Ovary (tissue), 9 donors: ENCODE measurements around the gene CCRL2. TPM values are rescaled to one million over a fixed set of nuclear protein-coding genes. Genes with fewer than 3 reads are reported as not detected.

Experiments used
- DNase-seq, 5 donors: peaks; one replicate each; pipeline ENCODE4 v3.0.0-alpha.2; 2019 to 2020
- H3K27ac ChIP-seq, 2 donors: fragments of 200-600 bp; one replicate each; pipeline versions ENCODE4 v1.5.1 to v1.8.0; 2019 to 2022
- H3K27me3 ChIP-seq: fragments of 200-600 bp; one replicate; pipeline ENCODE4 v1.8.0; 2022
- H3K36me3 ChIP-seq: fragments of 200-600 bp; sonication (generic); one replicate; pipeline ENCODE4 v1.5.1; 2019
- H3K4me1 ChIP-seq: one replicate; pipeline ENCODE4 v1.8.1; 2013; ENCODE audit warnings: mild to moderate bottlenecking, moderate library complexity; ENCODE audit not compliant: insufficient read depth
- H3K4me3 ChIP-seq: fragments of 200-600 bp; sonication (generic); one replicate; pipeline ENCODE4 v1.5.1; 2017
- H3K9me3 ChIP-seq, 2 donors: fragments of 200-600 bp in 1 of 2; sonication (generic) in 1 of 2; one replicate each; pipeline versions ENCODE4 v1.5.1 to v1.8.1; 2013 to 2019; ENCODE audit warnings: mild to moderate bottlenecking in 1 of 2, moderate library complexity in 1 of 2
- EP300 ChIP-seq: sonication (generic); formaldehyde crosslinking; IDR thresholded peaks from one replicate; pipeline ENCODE4 v1.6.1; 2017; ENCODE audit warnings: antibody characterized with exemption
- POLR2A ChIP-seq: fragments of 450-650 bp; IDR thresholded peaks from one replicate; pipeline ENCODE4 v1.6.1; 2017; ENCODE audit warnings: antibody characterized with exemption, mild to moderate bottlenecking, moderate library complexity
- WGBS, 3 donors: extraction: QIAGEN DNeasy Blood & Tissue Kit in 1 of 3; methylation state at CpG; one replicate each; pipeline versions ENCODE4 v1.1.5 to v1.1.7; 2013 to 2017; 5-methylcytosine and 5-hydroxymethylcytosine counted together
- intact Hi-C, 4 donors: fragments of 100-400 bp; cut with DNase I; formaldehyde crosslinking; loops; one replicate each; pipeline versions ENCODE4 v1.11.0 to v1.15.1; 2022 to 2023
- polyA plus RNA-seq, 2 donors: library from polyadenylated mRNA; stranded (reverse); fragments of 200-250 nt in 1 of 2; fragments of 350-450 nt in 1 of 2; fragmentation: Illumina TruSeq in 1 of 2; extraction: RNeasy Lipid Tissue Mini Kit (QIAGEN cat#74804) in 1 of 2; gene quantifications; one replicate each; pipeline ENCODE4 v1.2.3, GENCODE V29; 2013 to 2014
- total RNA-seq, 7 donors: library from RNA; depleted of rRNA in 2 of 7; stranded (reverse); fragments of >200 nt in 2 of 7; fragmentation: NEBNext Ultra II Directional in 3 of 7; extraction: Animal tissue kit (Norgen Biotek cat#: 25700) in 3 of 7; gene quantifications; one replicate each; pipeline versions ENCODE4 v1.1.0 to v1.2.4, GENCODE V29; 2016 to 2023
- TF ChIP-seq, protein P1 (sequence below), 3 donors: fragments of 450-650 bp in 2 of 3; fragments of 200-600 bp in 1 of 3; IDR thresholded peaks; one replicate each; pipeline versions ENCODE4 v1.5.1 to v1.8.0; 2016 to 2022; ENCODE audit warnings: antibody characterized with exemption in 3 of 3, mild to moderate bottlenecking in 1 of 3
- donor health status: DM: no; HTN: no; CAD: no; lungs with moderate emphysema.
- donor health status: DM: no; HTN: no; CAD: no.
- donor health status: Bipolar disorder and iron deficiency.
- donor health status: DM: yes; HTN: yes; CAD: no.
- donor health status: DM: no; HTN: no; CAD: no.
- donor health status: DM: yes; HTN: yes; CAD: no.

The CCRL2 gene
- total and polyA plus RNA-seq, 9 donors, result 0.72 to 5.4 (median 1.1) TPM; not detected in 1

DNA sequence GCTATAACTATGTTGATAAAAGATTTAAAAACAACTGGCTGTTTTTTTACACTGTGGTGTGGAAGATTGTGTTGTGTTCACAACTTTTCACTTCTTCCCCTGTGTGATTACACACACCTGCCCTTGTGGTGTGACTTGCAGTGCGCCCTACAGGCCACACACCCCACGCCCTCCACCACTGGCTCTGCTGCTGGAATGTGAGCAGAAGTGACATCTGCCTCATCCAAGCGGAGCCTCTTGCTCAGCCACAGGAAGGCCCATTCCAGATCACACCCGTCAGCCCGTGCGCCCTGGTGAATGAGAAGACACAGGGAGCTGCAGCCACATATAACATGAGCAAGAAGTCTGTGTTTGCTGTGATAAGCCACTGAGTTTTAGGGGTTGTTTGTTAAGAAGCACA is 46.2 kb upstream of the CCRL2 start:
- Histone ChIP-seq H3K4me1 (no peaks in the 10 kb centered on the region), H3K4me3 (no peak overlapping the region), H3K27ac (no peak overlapping the region), H3K9me3 (no peaks in the 10 kb centered on the region), H3K27me3 (no peaks in the 10 kb centered on the region), H3K36me3 (no peaks in the 10 kb centered on the region)
- TF ChIP-seq, protein P1, sequence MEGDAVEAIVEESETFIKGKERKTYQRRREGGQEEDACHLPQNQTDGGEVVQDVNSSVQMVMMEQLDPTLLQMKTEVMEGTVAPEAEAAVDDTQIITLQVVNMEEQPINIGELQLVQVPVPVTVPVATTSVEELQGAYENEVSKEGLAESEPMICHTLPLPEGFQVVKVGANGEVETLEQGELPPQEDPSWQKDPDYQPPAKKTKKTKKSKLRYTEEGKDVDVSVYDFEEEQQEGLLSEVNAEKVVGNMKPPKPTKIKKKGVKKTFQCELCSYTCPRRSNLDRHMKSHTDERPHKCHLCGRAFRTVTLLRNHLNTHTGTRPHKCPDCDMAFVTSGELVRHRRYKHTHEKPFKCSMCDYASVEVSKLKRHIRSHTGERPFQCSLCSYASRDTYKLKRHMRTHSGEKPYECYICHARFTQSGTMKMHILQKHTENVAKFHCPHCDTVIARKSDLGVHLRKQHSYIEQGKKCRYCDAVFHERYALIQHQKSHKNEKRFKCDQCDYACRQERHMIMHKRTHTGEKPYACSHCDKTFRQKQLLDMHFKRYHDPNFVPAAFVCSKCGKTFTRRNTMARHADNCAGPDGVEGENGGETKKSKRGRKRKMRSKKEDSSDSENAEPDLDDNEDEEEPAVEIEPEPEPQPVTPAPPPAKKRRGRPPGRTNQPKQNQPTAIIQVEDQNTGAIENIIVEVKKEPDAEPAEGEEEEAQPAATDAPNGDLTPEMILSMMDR (IDR thresholded peaks at IDR 0.05), result no peak
- TF ChIP-seq POLR2A (no peak), EP300 (no peak)
- no peak for DNase-seq
- WGBS, 3 donors, result 67 to 78% (median 75%) methylated on average over 6 of the region's 6 CpGs
- intact Hi-C loops, result no loop called here

GRCh38 chr3:46361408-46362283 is 45.4 kb upstream of the CCRL2 start:
- WGBS, 3 donors, result 71 to 72% (median 72%) methylated on average over 8 of the region's 8 CpGs
- no peaks in the 10 kb centered on the region for H3K4me1 ChIP-seq
- no peak overlapping the region for H3K4me3 ChIP-seq
- no peak for DNase-seq
- no peaks in the 10 kb centered on the region for H3K27me3 ChIP-seq
- TF ChIP-seq POLR2A (no peak), EP300 (no peak)
- TF ChIP-seq, protein P1 (IDR thresholded peaks at IDR 0.05), result no peak
- no peaks in the 10 kb centered on the region for H3K9me3 ChIP-seq
- no peak overlapping the region for H3K27ac ChIP-seq
- no peaks in the 10 kb centered on the region for H3K36me3 ChIP-seq
- intact Hi-C loops, result no loop called here

DNA sequence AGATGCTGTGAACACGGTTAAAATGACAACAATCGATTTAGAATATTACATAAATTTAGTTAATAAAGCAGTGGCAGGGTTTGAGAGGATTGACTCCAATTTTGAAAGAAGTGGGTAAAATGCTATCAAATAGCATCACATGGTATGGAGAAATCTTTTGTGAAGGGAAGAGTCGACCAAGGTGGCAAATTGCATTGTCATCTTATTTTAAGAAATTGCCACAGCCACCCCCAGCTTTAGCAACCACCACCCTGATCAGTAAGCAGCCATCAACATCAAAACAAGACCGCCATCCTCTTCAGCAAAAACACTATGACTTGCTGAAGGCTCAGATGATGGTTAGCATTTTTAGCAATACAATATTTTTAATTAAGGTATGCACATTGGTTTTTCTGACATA is 42.0 kb upstream of the CCRL2 start:
- TF ChIP-seq POLR2A, result no peak
- TF ChIP-seq EP300, result no peak
- TF ChIP-seq, protein P1 (IDR thresholded peaks at IDR 0.05), result no peak
- no peaks in the 10 kb centered on the region for H3K36me3 ChIP-seq
- H3K4me1 ChIP-seq, result no peaks in the 10 kb centered on the region
- H3K27ac ChIP-seq, result no peak overlapping the region
- no peaks in the 10 kb centered on the region for H3K27me3 ChIP-seq
- H3K4me3 ChIP-seq, result no peak overlapping the region
- WGBS, 3 donors, result 83 to 88% (median 87%) methylated on average over 4 of the region's 4 CpGs
- H3K9me3 ChIP-seq, result no peaks in the 10 kb centered on the region
- DNase-seq, result no peak
- intact Hi-C loops, result no loop called here

DNA sequence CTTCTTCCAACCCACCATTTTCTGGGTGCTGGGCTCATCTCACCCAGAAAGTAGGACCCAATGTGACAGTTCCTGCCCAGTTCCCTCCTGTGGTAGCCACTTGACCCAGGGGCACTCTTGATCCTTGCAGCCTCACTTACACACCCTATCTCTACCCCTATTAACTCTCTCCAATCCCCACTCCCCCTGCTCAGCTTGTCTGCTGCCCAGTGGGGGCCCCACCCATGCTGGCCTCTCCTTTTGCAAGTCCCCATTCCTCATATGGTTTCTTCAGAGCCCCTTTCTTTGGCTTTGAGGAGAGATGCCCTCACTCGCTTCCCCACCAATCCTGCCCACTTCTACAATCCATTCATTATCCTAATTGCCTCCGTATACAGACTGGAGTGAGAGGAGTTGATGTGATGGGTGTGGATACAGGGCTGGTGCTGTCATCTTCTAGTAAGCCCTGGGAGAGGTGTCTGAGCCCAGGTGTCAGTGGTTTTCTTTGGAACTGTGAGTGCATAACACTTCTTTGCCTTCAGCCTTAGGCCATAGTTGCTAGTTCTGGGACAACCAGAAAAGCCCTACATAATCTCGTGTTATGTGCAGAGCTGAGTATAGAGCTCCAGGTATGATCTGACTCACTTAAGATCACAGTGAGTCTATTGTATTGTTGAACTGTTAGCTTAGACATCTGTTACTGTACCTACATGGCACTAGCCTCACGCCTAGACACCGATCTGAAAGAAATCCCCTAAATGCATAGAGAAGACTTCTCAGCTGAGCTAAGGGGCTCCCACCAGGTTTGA is 41.1 kb upstream of the CCRL2 start:
- 88 to 94% (median 93%) methylated on average over 5 of the region's 5 CpGs for WGBS, 3 donors
- no peaks in the 10 kb centered on the region for H3K4me1 ChIP-seq
- TF ChIP-seq, protein P1 (IDR thresholded peaks at IDR 0.05), result no peak
- no peak for TF ChIP-seq EP300
- no peak for TF ChIP-seq POLR2A
- no peak overlapping the region for H3K27ac ChIP-seq
- H3K27me3 ChIP-seq, result no peaks in the 10 kb centered on the region
- intact Hi-C loops, result no loop called here
- no peak overlapping the region for H3K4me3 ChIP-seq
- no peak for DNase-seq
- H3K36me3 ChIP-seq, result no peaks in the 10 kb centered on the region
- no peaks in the 10 kb centered on the region for H3K9me3 ChIP-seq
